Esophagus (tissue), 2 donors: ENCODE data around the gene CATSPERE. TPM values are rescaled to one million over a fixed set of nuclear protein-coding genes. Genes with fewer than 3 reads are reported as not detected.

Experiments
- H3K27ac ChIP-seq, 2 donors: one replicate each; pipeline ENCODE4 v1.5.1; 2013; ENCODE audit warnings: low read depth in 2 of 2, mild to moderate bottlenecking in 2 of 2, inconsistent platforms in 1 of 2, low read length in 1 of 2, moderate library complexity in 1 of 2
- H3K27me3 ChIP-seq, 2 donors: one replicate each; pipeline ENCODE4 v1.6.1; 2013; ENCODE audit warnings: low read length in 2 of 2, control low read depth in 1 of 2, mild to moderate bottlenecking in 1 of 2; ENCODE audit not compliant: insufficient read depth in 2 of 2, control insufficient read depth in 1 of 2
- H3K36me3 ChIP-seq, 2 donors: one replicate each; pipeline ENCODE4 v1.6.1; 2013; ENCODE audit warnings: low read length in 1 of 2; ENCODE audit not compliant: control insufficient read depth in 2 of 2, insufficient read depth in 2 of 2
- H3K4me1 ChIP-seq, 2 donors: one replicate each; pipeline ENCODE4 v1.6.1; 2013; ENCODE audit warnings: low read length in 1 of 2; ENCODE audit not compliant: control insufficient read depth in 2 of 2, insufficient read depth in 2 of 2
- H3K4me3 ChIP-seq, 2 donors: one replicate each; pipeline ENCODE4 v1.5.1; 2013; ENCODE audit warnings: low read length in 2 of 2, mild to moderate bottlenecking in 2 of 2, low read depth in 1 of 2, moderate library complexity in 1 of 2
- H3K9me3 ChIP-seq, 2 donors: one replicate each; pipeline ENCODE4 v1.6.1; 2013; ENCODE audit warnings: mild to moderate bottlenecking in 2 of 2, low read depth in 1 of 2, low read length in 1 of 2, moderate library complexity in 1 of 2; ENCODE audit not compliant: control insufficient read depth in 2 of 2, insufficient read depth in 1 of 2
- WGBS, 2 donors: extraction: QIAGEN DNeasy Blood & Tissue Kit; methylation state at CpG; one replicate each; pipeline ENCODE4 v1.1.7; 2013; 5-methylcytosine and 5-hydroxymethylcytosine counted together
- polyA plus RNA-seq, 2 donors: library from polyadenylated mRNA; stranded (reverse); fragments of 200-250 nt; gene quantifications; one replicate each; pipeline ENCODE4 v1.2.3, GENCODE V29; 2013
- donor health status: healthy with polysubstance abuse.
- donor health status: Bipolar disorder and iron deficiency.

Gene CATSPERE
- polyA plus RNA-seq, 2 donors: 0.14 to 0.39 TPM

GRCh38 chr1:244431166-244431565 is 29.9 kb upstream of the CATSPERE start:
- no peak overlapping the region for H3K27ac ChIP-seq
- no peak overlapping the region for H3K4me3 ChIP-seq
- peaks cover 0 to 6% of the 10 kb centered on the region in 2 donors for H3K36me3 ChIP-seq
- no peaks in the 10 kb centered on the region for H3K27me3 ChIP-seq
- no peaks in the 10 kb centered on the region for H3K9me3 ChIP-seq
- H3K4me1 ChIP-seq: no peaks in the 10 kb centered on the region

- WGBS, 2 donors: 57 to 68% methylated on average over 6 of the region's 6 CpGs
- no peaks in the 10 kb centered on the region for H3K27me3 ChIP-seq
- H3K36me3 ChIP-seq: peaks cover 0 to 6% of the 10 kb centered on the region in 2 donors
- peaks cover 2 to 5% of the 10 kb centered on the region in 2 donors for H3K4me1 ChIP-seq
- no peak overlapping the region for H3K27ac ChIP-seq
- H3K4me3 ChIP-seq: no peak overlapping the region
- no peaks in the 10 kb centered on the region for H3K9me3 ChIP-seq
These were observed 25.4 kb upstream of the CATSPERE start for GRCh38 chr1:244435562-244436205.

GRCh38 chr1:244436336-244437085 is 24.6 kb upstream of the CATSPERE start:
- peaks cover 0 to 6% of the 10 kb centered on the region in 2 donors for H3K36me3 ChIP-seq
- peaks cover 2 to 5% of the 10 kb centered on the region in 2 donors for H3K4me1 ChIP-seq
- H3K9me3 ChIP-seq: no peaks in the 10 kb centered on the region
- H3K27ac ChIP-seq: no peak overlapping the region
- H3K27me3 ChIP-seq: no peaks in the 10 kb centered on the region
- H3K4me3 ChIP-seq: no peak overlapping the region
- WGBS, 2 donors: 74 to 75% methylated on average over 7 of the region's 7 CpGs

- H3K9me3 ChIP-seq: no peaks in the 10 kb centered on the region
- no peak overlapping the region for H3K27ac ChIP-seq
- H3K4me1 ChIP-seq: peaks cover 2 to 5% of the 10 kb centered on the region in 2 donors
- no peaks in the 10 kb centered on the region for H3K27me3 ChIP-seq
- no peak overlapping the region for H3K4me3 ChIP-seq
- H3K36me3 ChIP-seq: peaks cover 0 to 6% of the 10 kb centered on the region in 2 donors
These were observed 24.0 kb upstream of the CATSPERE start for GRCh38 chr1:244437086-244437468.

GRCh38 chr1:244439391-244440032 is 21.6 kb upstream of the CATSPERE start:
- WGBS, 2 donors: 69 to 75% methylated on average over 8 of the region's 8 CpGs
- peaks cover 2 to 5% of the 10 kb centered on the region in 2 donors for H3K4me1 ChIP-seq
- H3K27me3 ChIP-seq: no peaks in the 10 kb centered on the region
- H3K4me3 ChIP-seq: no peak overlapping the region
- H3K36me3 ChIP-seq: peaks cover 0 to 3% of the 10 kb centered on the region in 2 donors
- no peaks in the 10 kb centered on the region for H3K9me3 ChIP-seq
- peak overlapping the region in 1 of 2 donors; percentile 33 for H3K27ac ChIP-seq

- peaks cover 2 to 7% of the 10 kb centered on the region in 2 donors for H3K4me1 ChIP-seq
- no peaks in the 10 kb centered on the region for H3K9me3 ChIP-seq
- H3K27ac ChIP-seq: no peak overlapping the region
- WGBS, 2 donors: 84 to 91% methylated on average over 2 of the region's 2 CpGs
- H3K27me3 ChIP-seq: no peaks in the 10 kb centered on the region
- no peak overlapping the region for H3K4me3 ChIP-seq
- H3K36me3 ChIP-seq: no peaks in the 10 kb centered on the region
These were observed 18.2 kb upstream of the CATSPERE start for GRCh38 chr1:244442850-244443249.

GRCh38 chr1:244444854-244445253 is 16.2 kb upstream of the CATSPERE start:
- peaks cover 0 to 2% of the 10 kb centered on the region in 2 donors for H3K4me1 ChIP-seq

GRCh38 chr1:244445320-244446181 is 15.5 kb upstream of the CATSPERE start:
- Histone ChIP-seq H3K4me1 (peaks cover 0 to 2% of the 10 kb centered on the region in 2 donors), H3K4me3 (no peak overlapping the region), H3K9me3 (no peaks in the 10 kb centered on the region), H3K27me3 (no peaks in the 10 kb centered on the region), H3K36me3 (no peaks in the 10 kb centered on the region), H3K27ac (peak overlapping the region; percentile 11 to 55)
- 57 to 73% methylated on average over 2 of the region's 2 CpGs for WGBS, 2 donors

More at GRCh38 chr1:244444854-244445253, 16.2 kb upstream of the CATSPERE start:
- no peak overlapping the region for H3K4me3 ChIP-seq
- no peaks in the 10 kb centered on the region for H3K27me3 ChIP-seq
- no peaks in the 10 kb centered on the region for H3K36me3 ChIP-seq
- 21 to 44% methylated on average over 1 of the region's 1 CpG for WGBS, 2 donors
- H3K27ac ChIP-seq: peak overlapping the region; percentile 17 to 40
- H3K9me3 ChIP-seq: no peaks in the 10 kb centered on the region

- Histone ChIP-seq H3K9me3 (no peaks in the 10 kb centered on the region), H3K27ac (no peak overlapping the region), H3K27me3 (no peaks in the 10 kb centered on the region), H3K4me1 (peaks cover 0 to 2% of the 10 kb centered on the region in 2 donors), H3K4me3 (no peak overlapping the region), H3K36me3 (no peaks in the 10 kb centered on the region)
- 50 to 85% methylated on average over 1 of the region's 1 CpG for WGBS, 2 donors
These were observed 14.0 kb upstream of the CATSPERE start for GRCh38 chr1:244447024-244447423.
